Neural cell (in vitro differentiated cells): ENCODE data around the gene PPY. TPM values are rescaled to one million over a fixed set of nuclear protein-coding genes. Genes with fewer than 3 reads are reported as not detected.
"Not testable (repeated sequence)": the region's sequence is repeated elsewhere in the genome, so short reads cannot be mapped to it uniquely, and the experiment has no call there.

ENCODE experiments used
- H2AFZ ChIP-seq: fragments of 200-600, 300-800 bp; sonication (generic), shearing (Covaris generic); 2 replicates; pipeline ENCODE4 v1.6.0; 2014; ENCODE audit warnings: low read depth, mild to moderate bottlenecking, antibody characterized with exemption, low read length, moderate library complexity
- H3F3A ChIP-seq: fragments of 200-600 bp; shearing (Covaris generic); 2 replicates; pipeline ENCODE4 v1.6.1; 2016; ENCODE audit warnings: mild to moderate bottlenecking, moderate library complexity, mixed read lengths, antibody characterized with exemption, low read length; ENCODE audit not compliant: insufficient read depth, poor library complexity, severe bottlenecking
- H3K27ac ChIP-seq: fragments of 200-600, 300-800 bp; sonication (generic), shearing (Covaris generic); 2 replicates; pipeline ENCODE4 v1.5.1; 2014; ENCODE audit warnings: mild to moderate bottlenecking, low read length, moderate library complexity
- H3K27me3 ChIP-seq: fragments of 300-800, 200-600 bp; sonication (generic), shearing (Covaris generic); 2 replicates; pipeline ENCODE4 v1.6.0; 2014; ENCODE audit warnings: mild to moderate bottlenecking, low read depth, low read length, moderate library complexity; ENCODE audit not compliant: insufficient read depth
- H3K36me3 ChIP-seq: fragments of 300-800, 200-600 bp; sonication (generic), shearing (Covaris generic); 2 replicates; pipeline ENCODE4 v1.5.1; 2014; ENCODE audit warnings: mild to moderate bottlenecking, antibody characterized with exemption, low read length, moderate library complexity; ENCODE audit not compliant: insufficient read depth
- H3K4me2 ChIP-seq: fragments of 300-800, 200-600 bp; sonication (generic), shearing (Covaris generic); 2 replicates; pipeline ENCODE4 v1.6.0; 2014; ENCODE audit warnings: mild to moderate bottlenecking, low read length
- H3K4me3 ChIP-seq: fragments of 300-800, 200-600 bp; sonication (generic), shearing (Covaris generic); 2 replicates; pipeline ENCODE4 v1.5.1; 2014; ENCODE audit warnings: mild to moderate bottlenecking, low read length, moderate library complexity
- H3K79me2 ChIP-seq: fragments of 200-600 bp; shearing (Covaris generic); replicated peaks from 2 replicates; pipeline ENCODE4 v1.6.0; 2014; ENCODE audit warnings: mild to moderate bottlenecking, low read length, moderate library complexity; ENCODE audit not compliant: insufficient read depth
- H3K9ac ChIP-seq: fragments of 300-800, 200-600 bp; sonication (generic), shearing (Covaris generic); 2 replicates; pipeline ENCODE4 v1.6.1; 2016; ENCODE audit warnings: mild to moderate bottlenecking, low read length, mixed read lengths
- H3K9me2 ChIP-seq: fragments of 200-600 bp; shearing (Covaris generic); 2 replicates; pipeline ENCODE4 v1.6.1; 2016; ENCODE audit warnings: mild to moderate bottlenecking, low read length, mixed read lengths; ENCODE audit not compliant: insufficient read depth
- H3K9me3 ChIP-seq: fragments of 200-600, 300-800 bp; sonication (generic), shearing (Covaris generic); 2 replicates; pipeline ENCODE4 v1.6.1; 2016; ENCODE audit warnings: mild to moderate bottlenecking, mixed run types, low read length, moderate library complexity, mixed read lengths
- H4K20me1 ChIP-seq: fragments of 200-600 bp; shearing (Covaris generic); 2 replicates; pipeline ENCODE4 v1.6.1; 2016; ENCODE audit warnings: mild to moderate bottlenecking, mixed run types; ENCODE audit not compliant: insufficient read depth
- CTCF ChIP-seq: fragments of 450-650 bp; IDR thresholded peaks from 2 replicates; pipeline ENCODE4 v1.5.1; 2014; ENCODE audit warnings: antibody characterized with exemption, mild to moderate bottlenecking, moderate library complexity; ENCODE audit not compliant: poor library complexity, severe bottlenecking
- EP300 ChIP-seq: fragments of 450-650 bp; conservative IDR thresholded peaks from 2 replicates; pipeline ENCODE4 v1.6.1; 2014; ENCODE audit warnings: antibody characterized with exemption, mild to moderate bottlenecking, moderate library complexity; ENCODE audit not compliant: poor library complexity, severe bottlenecking
- EZH2 ChIP-seq: fragments of 200-600, 300-800 bp; shearing (Covaris generic), sonication (generic); IDR thresholded peaks from 2 replicates; pipeline ENCODE4 v1.6.1; 2014; ENCODE audit warnings: antibody characterized with exemption, low read length, borderline replicate concordance, mild to moderate bottlenecking; ENCODE audit not compliant: insufficient read depth, poor library complexity, severe bottlenecking
- MXI1 ChIP-seq: fragments of 450-650 bp; conservative IDR thresholded peaks from 2 replicates; pipeline ENCODE4 v1.6.1; 2014; ENCODE audit warnings: antibody characterized with exemption, mild to moderate bottlenecking; ENCODE audit not compliant: poor library complexity, severe bottlenecking
- POLR2AphosphoS5 ChIP-seq: IDR thresholded peaks from 2 replicates; pipeline ENCODE4 v1.6.1; 2012
- RAD21 ChIP-seq: fragments of 450-650 bp; conservative IDR thresholded peaks from 2 replicates; pipeline ENCODE4 v1.6.1; 2014; ENCODE audit warnings: antibody characterized with exemption, mild to moderate bottlenecking, moderate library complexity
- REST ChIP-seq: IDR thresholded peaks from 2 replicates; pipeline ENCODE4 v1.6.1; 2012; ENCODE audit warnings: borderline replicate concordance
- SMC3 ChIP-seq: fragments of 450-650 bp; conservative IDR thresholded peaks from 2 replicates; pipeline ENCODE4 v1.6.1; 2014; ENCODE audit warnings: antibody characterized with exemption, mild to moderate bottlenecking, moderate library complexity; ENCODE audit not compliant: poor library complexity
- TAF1 ChIP-seq: IDR thresholded peaks from 2 replicates; pipeline ENCODE4 v1.6.1; 2012; ENCODE audit warnings: low read depth
- polyA plus RNA-seq: library from polyadenylated mRNA; depleted of rRNA; stranded (reverse); fragments of >200 nt; gene quantifications from 2 replicates; pipeline ENCODE4 v1.2.3, GENCODE V29; 2014

The PPY gene
- polyA plus RNA-seq, 1 donor from 2014 or later: not detected

- no peak overlapping the region for H3K4me3 ChIP-seq
- H3K79me2 ChIP-seq: no peaks in the 10 kb centered on the region
- H3K9ac ChIP-seq: no peak overlapping the region
- H3F3A ChIP-seq: no peaks in the 10 kb centered on the region
- H3K27me3 ChIP-seq: no peaks in the 10 kb centered on the region
- no peaks in the 10 kb centered on the region for H3K9me3 ChIP-seq
- no peaks in the 10 kb centered on the region for H3K36me3 ChIP-seq
- no peaks in the 10 kb centered on the region for H4K20me1 ChIP-seq
- H3K27ac ChIP-seq: no peak overlapping the region
- no peak for TF ChIP-seq CTCF
- TF ChIP-seq REST: no peak
- TF ChIP-seq SMC3: no peak
- TF ChIP-seq RAD21: no peak
- no peak for TF ChIP-seq EP300
- no peak for TF ChIP-seq POLR2AphosphoS5
- TF ChIP-seq TAF1: no peak
- no peak for TF ChIP-seq EZH2
- TF ChIP-seq MXI1: no peak
- no peaks in the 10 kb centered on the region for H3K9me2 ChIP-seq
- H2AFZ ChIP-seq: no peak overlapping the region
- H3K4me2 ChIP-seq: no peak overlapping the region
Measured at GRCh38 chr17:43974382-43975266, 32.3 kb upstream of the PPY start.

- not testable (repeated sequence) for H2AFZ ChIP-seq, H3K9me2 ChIP-seq, H3F3A ChIP-seq, H3K9me3 ChIP-seq, H3K27me3 ChIP-seq, H3K27ac ChIP-seq, H3K9ac ChIP-seq, H3K36me3 ChIP-seq, H4K20me1 ChIP-seq, H3K79me2 ChIP-seq, H3K4me3 ChIP-seq, H3K4me2 ChIP-seq
Measured at GRCh38 chr17:43972444-43973212, 30.4 kb upstream of the PPY start.

GRCh38 chr17:43971436-43971835 lies 29.2 kb upstream of the PPY start:
- not testable (repeated sequence) for H3K4me2 ChIP-seq, H4K20me1 ChIP-seq, H3K79me2 ChIP-seq, H3K27ac ChIP-seq, H3K4me3 ChIP-seq, H3K36me3 ChIP-seq, H3K27me3 ChIP-seq, H3K9ac ChIP-seq, H2AFZ ChIP-seq, H3K9me3 ChIP-seq, H3F3A ChIP-seq, H3K9me2 ChIP-seq
